HepG2 (cell line): ENCODE data around the gene ST3GAL4. TPM values are rescaled to one million over a fixed set of nuclear protein-coding genes. Genes with fewer than 3 reads are reported as not detected.
A peak's percentile ranks its signal among the peaks of the same experiment; 100 is the strongest.

Experiments
- ATAC-seq: fragments of 200-7000 bp; cut with Tn5 transposase; 3 replicates; pipeline ENCODE4 v1.9.1; 2020; ENCODE audit warnings: mild to moderate bottlenecking, moderate library complexity
- BruUV-seq: library from RNA; stranded (reverse); fragments of 400-500 nt; replicated peaks from 2 replicates; lab custom pipeline; 2021; lab: Mats Ljungman, UMichigan
- CTCF ChIA-PET: fragments of 300-600 bp; formaldehyde crosslinking; extraction: SDS; loops from one replicate; lab custom pipeline; 2021; ENCODE audit warnings: low total read pairs, inconsistent platforms, low intra/inter-chr PET ratio; lab: Yijun Ruan, JAX
- POLR2A ChIA-PET: fragments of 350-600 bp; sonication (Branson Sonifier 250); formaldehyde crosslinking; loops from one replicate; lab custom pipeline; 2020; ENCODE audit warnings: antibody characterized with exemption, inconsistent platforms; lab: Yijun Ruan, JAX
- DNase-seq: peaks from one replicate; pipeline ENCODE4 v3.0.0-alpha.2; 2015; ENCODE audit warnings: low spot score
- FAIRE-seq: peaks from 3 replicates; lab custom pipeline; 2011; peaks lifted over from hg19 to GRCh38; lab: Jason Lieb, UNC
- H2AFZ ChIP-seq: one replicate; pipeline ENCODE4 v1.6.1; 2011; ENCODE audit warnings: low read length, inconsistent platforms
- H3K27ac ChIP-seq: fragments of 300-600 bp; 3 replicates; pipeline ENCODE4 v1.8.0; 2011; ENCODE audit warnings: mixed run types, mild to moderate bottlenecking, mixed read lengths, low read length, inconsistent platforms; ENCODE audit not compliant: insufficient read depth; ENCODE audit errors: extremely low read length
- H3K27me3 ChIP-seq, 2 experiments: fragments of 200-600 bp in 1 of 2; 2 replicates in 1 of 2; 3 replicates in 1 of 2; pipeline versions ENCODE4 v1.6.0 to v1.8.0; 2011; ENCODE audit warnings: low read length in 2 of 2, mild to moderate bottlenecking in 2 of 2, moderate library complexity in 2 of 2, inconsistent platforms in 1 of 2; ENCODE audit not compliant: insufficient read depth in 2 of 2, control insufficient read depth in 1 of 2
- H3K36me3 ChIP-seq, 2 experiments: fragments of 200-600 bp in 1 of 2; replicated peaks in 1 of 2; 2 replicates in 1 of 2; 3 replicates in 1 of 2; pipeline versions ENCODE4 v1.5.1 to v1.8.0; 2011; ENCODE audit warnings: low read length in 2 of 2, inconsistent platforms in 1 of 2; ENCODE audit not compliant: insufficient read depth in 2 of 2, control insufficient read depth in 1 of 2
- H3K4me1 ChIP-seq: 2 replicates; pipeline ENCODE4 v1.5.1; 2012; ENCODE audit warnings: low read length, inconsistent platforms; ENCODE audit not compliant: insufficient read depth
- H3K4me2 ChIP-seq: 2 replicates; pipeline ENCODE4 v1.6.0; 2011; ENCODE audit warnings: low read depth, low read length, inconsistent platforms
- H3K4me3 ChIP-seq, 3 experiments: fragments of 200-600 bp in 1 of 3; sonication (generic), shearing (Covaris generic) in 1 of 3; replicated peaks in 1 of 3; 2 replicates each; pipeline ENCODE4 v1.5.1; 2011 to 2016; ENCODE audit warnings: low read length in 3 of 3, inconsistent platforms in 2 of 3, low read depth in 2 of 3, mild to moderate bottlenecking in 2 of 3, control low read depth in 1 of 3, mixed read lengths in 1 of 3; ENCODE audit not compliant: insufficient read depth in 1 of 3
- H3K79me2 ChIP-seq: one replicate; pipeline ENCODE4 v1.6.1; 2011; ENCODE audit warnings: low read length, inconsistent platforms; ENCODE audit not compliant: insufficient read depth
- H3K9ac ChIP-seq: 2 replicates; pipeline ENCODE4 v1.6.0; 2011; ENCODE audit warnings: mild to moderate bottlenecking, low read depth, low read length, inconsistent platforms; ENCODE audit not compliant: insufficient read depth
- H3K9me3 ChIP-seq: 2 replicates; pipeline ENCODE4 v1.5.1; 2012; ENCODE audit warnings: mild to moderate bottlenecking, low read length
- H4K20me1 ChIP-seq: 2 replicates; pipeline ENCODE4 v1.6.0; 2011; ENCODE audit warnings: inconsistent platforms, mild to moderate bottlenecking, low read length, moderate library complexity; ENCODE audit not compliant: insufficient read depth
- CREB1 ChIP-seq, 2 experiments: fragments of 450-650 bp in 1 of 2; IDR thresholded peaks; 2 replicates each; pipeline ENCODE4 v1.6.1; 2016 to 2017; ENCODE audit warnings: control low read depth in 1 of 2, mild to moderate bottlenecking in 1 of 2, missing compliant biosample characterization in 1 of 2, missing genetic modification characterization in 1 of 2
- FOXA3 ChIP-seq: IDR thresholded peaks from 2 replicates; pipeline ENCODE4 v1.6.1; 2016; ENCODE audit warnings: missing genetic modification reagents, missing compliant biosample characterization
- FOXP1 ChIP-seq, 2 experiments: fragments of 450-650 bp in 1 of 2; IDR thresholded peaks; 2 replicates each; pipeline ENCODE4 v1.6.1; 2017 to 2018; ENCODE audit warnings: antibody characterized with exemption in 1 of 2
- KDM5B ChIP-seq: sonication (generic); formaldehyde crosslinking; IDR thresholded peaks from 2 replicates; pipeline ENCODE4 v1.4.0; 2020; ENCODE audit warnings: missing genetic modification reagents, mild to moderate bottlenecking, borderline replicate concordance
- NONO ChIP-seq, 2 experiments: fragments of 450-650 bp in 1 of 2; sonication (generic) in 1 of 2; formaldehyde crosslinking in 1 of 2; IDR thresholded peaks in 1 of 2; conservative IDR thresholded peaks in 1 of 2; 2 replicates each; pipeline versions ENCODE4 v1.6.1 to v1.8.0; 2017 to 2022; ENCODE audit warnings: mild to moderate bottlenecking in 1 of 2, missing genetic modification reagents in 1 of 2, moderate library complexity in 1 of 2
- RARA ChIP-seq: IDR thresholded peaks from 2 replicates; pipeline ENCODE4 v1.6.1; 2016; ENCODE audit warnings: missing genetic modification reagents, missing compliant biosample characterization
- SALL1 ChIP-seq: sonication (generic); formaldehyde crosslinking; IDR thresholded peaks from 2 replicates; pipeline ENCODE4 v1.8.0; 2022; ENCODE audit warnings: mild to moderate bottlenecking, missing genetic modification reagents
- SATB2 ChIP-seq: sonication (generic); formaldehyde crosslinking; IDR thresholded peaks from 2 replicates; pipeline ENCODE4 v1.5.0; 2020; ENCODE audit warnings: missing genetic modification reagents
- SOX6 ChIP-seq, 2 experiments: fragments of 450-650 bp in 1 of 2; sonication (generic) in 1 of 2; formaldehyde crosslinking in 1 of 2; IDR thresholded peaks; 2 replicates each; pipeline versions ENCODE4 v1.4.0 to v1.6.1; 2017 to 2020; ENCODE audit warnings: antibody characterized with exemption in 1 of 2, mild to moderate bottlenecking in 1 of 2, missing genetic modification reagents in 1 of 2
- SRSF9 ChIP-seq: fragments of 200-400 bp; formaldehyde crosslinking; IDR thresholded peaks from 2 replicates; pipeline ENCODE4 v1.6.1; 2018; ENCODE audit warnings: borderline replicate concordance, mild to moderate bottlenecking, low read depth, low read length; ENCODE audit not compliant: insufficient read depth, poor library complexity, severe bottlenecking
- U2AF2 ChIP-seq: fragments of 200-400 bp; formaldehyde crosslinking; IDR thresholded peaks from 2 replicates; pipeline ENCODE4 v1.6.1; 2017; ENCODE audit warnings: low read depth, mild to moderate bottlenecking, low read length
- ZNF263 ChIP-seq: sonication (generic); formaldehyde crosslinking; IDR thresholded peaks from 2 replicates; pipeline ENCODE4 v1.4.0; 2020; ENCODE audit warnings: missing genetic modification reagents
- ZNF7 ChIP-seq: IDR thresholded peaks from 2 replicates; pipeline ENCODE4 v1.6.1; 2016; ENCODE audit warnings: missing biosample characterization, missing genetic modification reagents
- ZNF720 ChIP-seq: sonication (generic); formaldehyde crosslinking; IDR thresholded peaks from 2 replicates; pipeline ENCODE4 v1.4.0; 2020; ENCODE audit warnings: missing genetic modification reagents
- WGBS: methylation state at CpG from one replicate; pipeline ENCODE4 v1.1.6; 2017; ENCODE audit warnings: low lambda C conversion rate; 5-methylcytosine and 5-hydroxymethylcytosine counted together
- in situ Hi-C: cut with HindIII; loops from 2 replicates; pipeline ENCODE4 v1.10.0; 2017; ENCODE audit warnings: low pct_unique_long_range_greater_than_20kb; ENCODE audit not compliant: extremely low pct_ligation_motif_present
- intact Hi-C: fragments of 100-400 bp; cut with micrococcal nuclease; formaldehyde crosslinking; loops from one replicate; pipeline ENCODE4 v1.10.0; 2022; ENCODE audit not compliant: unreplicated experiment
- polyA plus RNA-seq, 8 experiments: library from polyadenylated mRNA; depleted of rRNA in 3 of 8; stranded (reverse) in 7 of 8; unstranded in 1 of 8; fragments of >200 nt; fragmentation: Illumina TruSeq in 4 of 8; extraction: Trizol in 4 of 8; gene quantifications; 2 replicates each; pipeline versions ENCODE4 v1.2.1 to v1.2.3, GENCODE V29; 2011 to 2016; ENCODE audit warnings: low read depth in 4 of 8, missing spikeins in 1 of 8, mixed read lengths in 1 of 8; ENCODE audit not compliant: insufficient read depth in 1 of 8
- total RNA-seq, 5 experiments: library from RNA; depleted of rRNA; stranded (reverse); fragments of >200 nt; fragmentation: Illumina TruSeq; extraction: Trizol; gene quantifications; 2 replicates each; pipeline ENCODE4 v1.2.3, GENCODE V29; 2016; ENCODE audit warnings: low read depth in 1 of 5
- TF ChIP-seq, protein P1 (sequence below): IDR thresholded peaks from 2 replicates; pipeline ENCODE4 v1.6.1; 2018; ENCODE audit warnings: missing genetic modification reagents
- TF ChIP-seq, protein P2 (sequence below): sonication (generic); formaldehyde crosslinking; IDR thresholded peaks from 2 replicates; pipeline ENCODE4 v1.4.0; 2020; ENCODE audit warnings: mild to moderate bottlenecking, missing genetic modification reagents
- TF ChIP-seq, protein P3 (sequence below): sonication (generic); formaldehyde crosslinking; IDR thresholded peaks from 2 replicates; pipeline ENCODE4 v1.4.0; 2020; ENCODE audit warnings: mild to moderate bottlenecking, low read depth, missing genetic modification reagents

ST3GAL4 gene
- total and polyA plus RNA-seq, 2 of the 13 experiments (the other 11 are each of a cell fraction or from before 2014, with no cell fraction given) = 9.1 to 13.3 TPM

DNA sequence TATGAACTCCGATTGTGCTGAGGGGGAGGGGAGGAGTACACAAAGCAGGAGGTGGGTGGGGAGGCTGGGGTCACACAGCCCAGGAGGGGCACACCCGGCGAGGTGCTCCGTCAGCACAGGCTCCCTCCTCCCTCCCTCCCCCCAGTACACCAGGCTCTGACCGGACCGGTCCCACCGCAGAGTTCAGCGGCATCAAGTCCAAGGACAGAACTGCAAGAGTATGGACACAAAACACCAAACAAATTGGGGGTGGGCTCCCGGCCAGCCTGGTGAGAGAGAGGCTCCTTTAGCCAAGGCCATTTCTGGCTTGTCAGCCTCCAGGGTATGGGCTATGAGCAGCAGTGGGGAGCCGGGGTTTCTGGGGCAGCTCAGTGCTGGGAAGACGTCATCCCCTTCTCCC lies 68.3 kb downstream of the ST3GAL4 start:
- ChIA-PET CTCF (no interaction called here), POLR2A (no interaction called here)
- Histone ChIP-seq H3K36me3 (no peaks in the 10 kb centered on the region), H3K4me1 (peaks cover 31% of the 10 kb centered on the region), H3K27me3 (no peaks in the 10 kb centered on the region), H3K27ac (no peak overlapping the region), H3K79me2 (no peaks in the 10 kb centered on the region), H3K4me2 (no peak overlapping the region; the same call in 1 of the 2 replicates), H3K9ac (no peak overlapping the region), H3K9me3 (no peaks in the 10 kb centered on the region), H2AFZ (no peak overlapping the region), H4K20me1 (no peaks in the 10 kb centered on the region), H3K4me3 (no peak overlapping the region)
- ATAC-seq (peak; percentile 77), DNase-seq (peak; percentile 39), FAIRE-seq (no peak)
- WGBS = 54% methylated on average over 3 of the region's 11 CpGs
- no TSS peak for BruUV-seq
- intact Hi-C loops (no loop called here), in situ Hi-C loops (no loop called here)
- TF ChIP-seq FOXP1 (IDR thresholded peaks at IDR 0.05) = no peak
- peak; percentile 16; the same call in 1 of the 2 replicates for TF ChIP-seq FOXP1 (CRISPR knock-in tag; IDR thresholded peaks at IDR 0.05)
- TF ChIP-seq ZNF7 (CRISPR knock-in tag) = no peak
- no peak for TF ChIP-seq SOX6 (IDR thresholded peaks at IDR 0.05)
- TF ChIP-seq SOX6 (CRISPR knock-in tag; IDR thresholded peaks at IDR 0.05) = 0 out of 2 replicates have a peak, but pooled peaks have one; percentile 22
- no peak for TF ChIP-seq CREB1 (IDR thresholded peaks at IDR 0.05)
- no peak for TF ChIP-seq CREB1 (CRISPR knock-in tag; IDR thresholded peaks at IDR 0.05)
- no peak for TF ChIP-seq U2AF2
- TF ChIP-seq, protein P1, sequence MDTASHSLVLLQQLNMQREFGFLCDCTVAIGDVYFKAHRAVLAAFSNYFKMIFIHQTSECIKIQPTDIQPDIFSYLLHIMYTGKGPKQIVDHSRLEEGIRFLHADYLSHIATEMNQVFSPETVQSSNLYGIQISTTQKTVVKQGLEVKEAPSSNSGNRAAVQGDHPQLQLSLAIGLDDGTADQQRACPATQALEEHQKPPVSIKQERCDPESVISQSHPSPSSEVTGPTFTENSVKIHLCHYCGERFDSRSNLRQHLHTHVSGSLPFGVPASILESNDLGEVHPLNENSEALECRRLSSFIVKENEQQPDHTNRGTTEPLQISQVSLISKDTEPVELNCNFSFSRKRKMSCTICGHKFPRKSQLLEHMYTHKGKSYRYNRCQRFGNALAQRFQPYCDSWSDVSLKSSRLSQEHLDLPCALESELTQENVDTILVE = no peak
- peak; percentile 64; the same call in 1 of the 2 replicates for TF ChIP-seq RARA (CRISPR knock-in tag)
- peak; percentile 33; the same call in 1 of the 2 replicates for TF ChIP-seq SALL1
- TF ChIP-seq, protein P2, sequence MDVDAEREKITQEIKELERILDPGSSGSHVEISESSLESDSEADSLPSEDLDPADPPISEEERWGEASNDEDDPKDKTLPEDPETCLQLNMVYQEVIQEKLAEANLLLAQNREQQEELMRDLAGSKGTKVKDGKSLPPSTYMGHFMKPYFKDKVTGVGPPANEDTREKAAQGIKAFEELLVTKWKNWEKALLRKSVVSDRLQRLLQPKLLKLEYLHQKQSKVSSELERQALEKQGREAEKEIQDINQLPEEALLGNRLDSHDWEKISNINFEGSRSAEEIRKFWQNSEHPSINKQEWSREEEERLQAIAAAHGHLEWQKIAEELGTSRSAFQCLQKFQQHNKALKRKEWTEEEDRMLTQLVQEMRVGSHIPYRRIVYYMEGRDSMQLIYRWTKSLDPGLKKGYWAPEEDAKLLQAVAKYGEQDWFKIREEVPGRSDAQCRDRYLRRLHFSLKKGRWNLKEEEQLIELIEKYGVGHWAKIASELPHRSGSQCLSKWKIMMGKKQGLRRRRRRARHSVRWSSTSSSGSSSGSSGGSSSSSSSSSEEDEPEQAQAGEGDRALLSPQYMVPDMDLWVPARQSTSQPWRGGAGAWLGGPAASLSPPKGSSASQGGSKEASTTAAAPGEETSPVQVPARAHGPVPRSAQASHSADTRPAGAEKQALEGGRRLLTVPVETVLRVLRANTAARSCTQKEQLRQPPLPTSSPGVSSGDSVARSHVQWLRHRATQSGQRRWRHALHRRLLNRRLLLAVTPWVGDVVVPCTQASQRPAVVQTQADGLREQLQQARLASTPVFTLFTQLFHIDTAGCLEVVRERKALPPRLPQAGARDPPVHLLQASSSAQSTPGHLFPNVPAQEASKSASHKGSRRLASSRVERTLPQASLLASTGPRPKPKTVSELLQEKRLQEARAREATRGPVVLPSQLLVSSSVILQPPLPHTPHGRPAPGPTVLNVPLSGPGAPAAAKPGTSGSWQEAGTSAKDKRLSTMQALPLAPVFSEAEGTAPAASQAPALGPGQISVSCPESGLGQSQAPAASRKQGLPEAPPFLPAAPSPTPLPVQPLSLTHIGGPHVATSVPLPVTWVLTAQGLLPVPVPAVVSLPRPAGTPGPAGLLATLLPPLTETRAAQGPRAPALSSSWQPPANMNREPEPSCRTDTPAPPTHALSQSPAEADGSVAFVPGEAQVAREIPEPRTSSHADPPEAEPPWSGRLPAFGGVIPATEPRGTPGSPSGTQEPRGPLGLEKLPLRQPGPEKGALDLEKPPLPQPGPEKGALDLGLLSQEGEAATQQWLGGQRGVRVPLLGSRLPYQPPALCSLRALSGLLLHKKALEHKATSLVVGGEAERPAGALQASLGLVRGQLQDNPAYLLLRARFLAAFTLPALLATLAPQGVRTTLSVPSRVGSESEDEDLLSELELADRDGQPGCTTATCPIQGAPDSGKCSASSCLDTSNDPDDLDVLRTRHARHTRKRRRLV (CRISPR knock-in tag) = no peak
- no peak for TF ChIP-seq NONO (IDR thresholded peaks at IDR 0.05)
- 0 out of 2 replicates have a peak, but pooled peaks have one; percentile 34 for TF ChIP-seq NONO (CRISPR knock-in tag; conservative IDR thresholded peaks at IDR 0.05)
- no peak for TF ChIP-seq KDM5B (CRISPR knock-in tag)
- no peak for TF ChIP-seq ZNF720
- no peak for TF ChIP-seq FOXA3 (CRISPR knock-in tag)
- TF ChIP-seq, protein P3, sequence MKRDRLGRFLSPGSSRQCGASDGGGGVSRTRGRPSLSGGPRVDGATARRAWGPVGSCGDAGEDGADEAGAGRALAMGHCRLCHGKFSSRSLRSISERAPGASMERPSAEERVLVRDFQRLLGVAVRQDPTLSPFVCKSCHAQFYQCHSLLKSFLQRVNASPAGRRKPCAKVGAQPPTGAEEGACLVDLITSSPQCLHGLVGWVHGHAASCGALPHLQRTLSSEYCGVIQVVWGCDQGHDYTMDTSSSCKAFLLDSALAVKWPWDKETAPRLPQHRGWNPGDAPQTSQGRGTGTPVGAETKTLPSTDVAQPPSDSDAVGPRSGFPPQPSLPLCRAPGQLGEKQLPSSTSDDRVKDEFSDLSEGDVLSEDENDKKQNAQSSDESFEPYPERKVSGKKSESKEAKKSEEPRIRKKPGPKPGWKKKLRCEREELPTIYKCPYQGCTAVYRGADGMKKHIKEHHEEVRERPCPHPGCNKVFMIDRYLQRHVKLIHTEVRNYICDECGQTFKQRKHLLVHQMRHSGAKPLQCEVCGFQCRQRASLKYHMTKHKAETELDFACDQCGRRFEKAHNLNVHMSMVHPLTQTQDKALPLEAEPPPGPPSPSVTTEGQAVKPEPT (CRISPR knock-in tag) = no peak
- peak; percentile 93 for TF ChIP-seq ZNF263 (CRISPR knock-in tag)
- no peak for TF ChIP-seq SRSF9
- no peak for TF ChIP-seq SATB2
